ENCODE measurements around the gene MED27. TPM values are rescaled to one million over a fixed set of nuclear protein-coding genes. Genes with fewer than 3 reads are reported as not detected.

MED27 gene
- total and polyA plus RNA-seq, 10 of the 15 experiments (the other 5 are each of a cell fraction or from before 2014, with no cell fraction given), result 20.3 to 50.3 (median 35.5) TPM

- WGBS (ENCODE audit: insufficient coverage, insufficient replicate concordance, low lambda C conversion rate, missing lambda C conversion rate), result over 99% methylated on average over 5 of the region's 5 CpGs
- in situ Hi-C loops (cut with MboI) (no loop called here), intact Hi-C loops (cut with micrococcal nuclease; ENCODE audit: unreplicated experiment) (no loop called here)
- ChIA-PET RAD21 (ENCODE audit: unreplicated experiment) (no interaction called here), POLR2A (no interaction called here), CTCF (no interaction called here), SMC1A (ENCODE audit: uncharacterized antibody, unreplicated experiment) (no interaction called here)
- Histone ChIP-seq H3K4me2 (ENCODE audit: control insufficient read depth, insufficient read depth) (no peak overlapping the region), H3K27ac (ENCODE audit: control insufficient read depth, insufficient read depth) (no peak overlapping the region), H3K79me2 (ENCODE audit: control insufficient read depth, insufficient read depth, low read length) (no peaks in the 10 kb centered on the region), H3K9ac (ENCODE audit: control insufficient read depth, insufficient read depth, low read length) (no peak overlapping the region), H3K36me3 (ENCODE audit: control insufficient read depth in 2 of 2, insufficient read depth in 2 of 2, low read length in 1 of 2) (no peaks in the 10 kb centered on the region; a peak in 1 of 4 replicates), H3K9me3 (replicated peaks; ENCODE audit: control insufficient read depth, insufficient read depth, low read length) (no peaks in the 10 kb centered on the region), H3K4me3 (no peak overlapping the region), H2AFZ (ENCODE audit: control insufficient read depth, low read depth, low read length) (no peak overlapping the region), H4K20me1 (ENCODE audit: control insufficient read depth, insufficient read depth) (no peaks in the 10 kb centered on the region), H3K4me1 (ENCODE audit: control insufficient read depth, insufficient read depth, low read length) (peaks cover 2% of the 10 kb centered on the region), H3K27me3 (replicated peaks in 1 of 2; ENCODE audit: control insufficient read depth in 2 of 2, insufficient read depth in 2 of 2, low read length in 1 of 2) (no peaks in the 10 kb centered on the region)
- ATAC-seq, result no peak
- DNase-seq (ENCODE audit: low read depth, low spot score), result no peak
- no TSS peak for BruUV-seq (replicated peaks)
- no peak for TF ChIP-seq NFXL1 (IDR thresholded peaks at IDR 0.05; ENCODE audit: borderline replicate concordance)
- TF ChIP-seq MYB (IDR thresholded peaks at IDR 0.05; ENCODE audit: borderline replicate concordance, low read depth, low read length), result no peak
- no peak for FAIRE-seq
Measured at GRCh38 chr9:131918481-131918880, 161.2 kb downstream of the MED27 start.

DNA sequence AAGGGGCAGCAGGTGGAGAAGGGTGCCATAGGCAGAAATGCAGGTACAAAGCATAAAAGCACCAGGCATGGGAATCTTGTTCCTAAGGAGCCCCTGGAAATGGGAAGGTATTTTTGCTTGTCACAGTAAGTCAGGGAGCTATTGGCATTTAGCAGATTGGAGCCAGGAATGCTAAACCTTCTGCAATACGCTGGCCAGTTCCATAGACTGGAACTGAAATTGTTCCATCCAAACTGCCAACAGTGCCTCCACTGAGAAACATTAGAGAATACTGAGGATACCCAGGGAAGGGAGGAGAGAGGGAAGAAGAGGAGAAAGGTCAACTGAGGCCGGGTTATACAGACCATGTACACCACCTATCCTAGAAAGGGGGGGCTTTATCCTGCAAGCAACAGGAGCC is 162.7 kb downstream of the MED27 start:
- Histone ChIP-seq H3K27ac (ENCODE audit: control insufficient read depth, insufficient read depth) (no peak overlapping the region), H3K27me3 (replicated peaks in 1 of 2; ENCODE audit: control insufficient read depth in 2 of 2, insufficient read depth in 2 of 2, low read length in 1 of 2) (no peaks in the 10 kb centered on the region), H4K20me1 (ENCODE audit: control insufficient read depth, insufficient read depth) (no peaks in the 10 kb centered on the region), H3K9ac (ENCODE audit: control insufficient read depth, insufficient read depth, low read length) (no peak overlapping the region), H3K36me3 (ENCODE audit: control insufficient read depth in 2 of 2, insufficient read depth in 2 of 2, low read length in 1 of 2) (no peaks in the 10 kb centered on the region; a peak in 1 of 4 replicates), H3K9me3 (replicated peaks; ENCODE audit: control insufficient read depth, insufficient read depth, low read length) (no peaks in the 10 kb centered on the region), H3K79me2 (ENCODE audit: control insufficient read depth, insufficient read depth, low read length) (no peaks in the 10 kb centered on the region), H2AFZ (ENCODE audit: control insufficient read depth, low read depth, low read length) (no peak overlapping the region), H3K4me2 (ENCODE audit: control insufficient read depth, insufficient read depth) (no peak overlapping the region), H3K4me1 (ENCODE audit: control insufficient read depth, insufficient read depth, low read length) (no peaks in the 10 kb centered on the region), H3K4me3 (no peak overlapping the region)
- ATAC-seq (no peak), DNase-seq (ENCODE audit: low read depth, low spot score) (no peak), FAIRE-seq (no peak)
- CTCF ChIA-PET, result no interaction called here
- SMC1A ChIA-PET (ENCODE audit: uncharacterized antibody, unreplicated experiment), result interaction anchor here (0.6 kb wide), 1 partner anchor 734 kb away, joined by 3 read pairs; no protein-coding TSS in a partner anchor
- in situ Hi-C loops (cut with MboI) (no loop called here), intact Hi-C loops (cut with micrococcal nuclease; ENCODE audit: unreplicated experiment) (no loop called here)
- WGBS (ENCODE audit: insufficient coverage, insufficient replicate concordance, low lambda C conversion rate, missing lambda C conversion rate), result 83% methylated on average over 2 of the region's 2 CpGs
- POLR2A ChIA-PET, result no interaction called here
- RAD21 ChIA-PET (ENCODE audit: unreplicated experiment), result no interaction called here
- BruUV-seq (replicated peaks), result no TSS peak
- no peak for TF ChIP-seq TCF12 (IDR thresholded peaks at IDR 0.05; ENCODE audit: low read depth, low read length)
- TF ChIP-seq PAX5 (IDR thresholded peaks at IDR 0.05; ENCODE audit: borderline replicate concordance, low read depth, low read length), result no peak
- TF ChIP-seq CBX5 (IDR thresholded peaks at IDR 0.05; ENCODE audit: low read depth), result no peak
- no peak for TF ChIP-seq ZNF384 (IDR thresholded peaks at IDR 0.05; ENCODE audit: borderline replicate concordance, low read depth, low read length)
- TF ChIP-seq CHD1 (IDR thresholded peaks at IDR 0.05; ENCODE audit: low read depth, low read length), result no peak
- TF ChIP-seq ZBTB40 (IDR thresholded peaks at IDR 0.05; ENCODE audit: borderline replicate concordance), result no peak
- no peak for TF ChIP-seq SP1 (IDR thresholded peaks at IDR 0.05; ENCODE audit: low read depth, low read length)
- no peak for TF ChIP-seq BMI1 (IDR thresholded peaks at IDR 0.05; ENCODE audit: borderline replicate concordance)
